H9 (cell line): ENCODE data around the gene CYTH4. TPM values are rescaled to one million over a fixed set of nuclear protein-coding genes. Genes with fewer than 3 reads are reported as not detected.

ENCODE experiments used
- DNase-seq: peaks from one replicate; pipeline ENCODE4 v3.0.0-alpha.2; 2017
- H2AFZ ChIP-seq: one replicate; pipeline ENCODE4 v1.6.1; 2013; ENCODE audit warnings: mild to moderate bottlenecking, low read length, control low read depth, moderate library complexity
- H2AK5ac ChIP-seq: 2 replicates; pipeline ENCODE4 v1.6.1; 2013; ENCODE audit warnings: low read length, control low read depth, mixed read lengths; ENCODE audit not compliant: insufficient read length
- H2BK120ac ChIP-seq: one replicate; pipeline ENCODE4 v1.6.1; 2013; ENCODE audit warnings: low read depth, mild to moderate bottlenecking, low read length, control low read depth, inconsistent platforms; ENCODE audit not compliant: poor library complexity, severe bottlenecking
- H2BK12ac ChIP-seq: 2 replicates; pipeline ENCODE4 v1.6.1; 2013; ENCODE audit warnings: low read length, control low read depth, mixed read lengths, low read depth; ENCODE audit not compliant: insufficient read length
- H2BK15ac ChIP-seq: 2 replicates; pipeline ENCODE4 v1.6.1; 2013; ENCODE audit warnings: low read depth, low read length, control low read depth
- H2BK20ac ChIP-seq: one replicate; pipeline ENCODE4 v1.6.1; 2013; ENCODE audit warnings: low read depth, mild to moderate bottlenecking, low read length, control low read depth, inconsistent platforms; ENCODE audit not compliant: poor library complexity, severe bottlenecking
- H2BK5ac ChIP-seq: 2 replicates; pipeline ENCODE4 v1.6.1; 2013; ENCODE audit warnings: low read length, control low read depth, mixed read lengths; ENCODE audit not compliant: insufficient read length
- H3K14ac ChIP-seq: 2 replicates; pipeline ENCODE4 v1.6.1; 2013; ENCODE audit warnings: low read length, control low read depth; ENCODE audit not compliant: insufficient read depth
- H3K18ac ChIP-seq: 2 replicates; pipeline ENCODE4 v1.6.1; 2013; ENCODE audit warnings: low read depth, mild to moderate bottlenecking, mixed read lengths, low read length, control low read depth; ENCODE audit not compliant: insufficient read length
- H3K23ac ChIP-seq: 2 replicates; pipeline ENCODE4 v1.6.1; 2013; ENCODE audit warnings: low read length, control low read depth, mixed read lengths, low read depth; ENCODE audit not compliant: insufficient read length
- H3K23me2 ChIP-seq: 2 replicates; pipeline ENCODE4 v1.6.1; 2013; ENCODE audit warnings: low read depth, mild to moderate bottlenecking, mixed read lengths, low read length, control low read depth; ENCODE audit not compliant: insufficient read length, poor library complexity, severe bottlenecking
- H3K27ac ChIP-seq: 2 replicates; pipeline ENCODE4 v1.5.1; 2013; ENCODE audit warnings: low read length, control low read depth, mixed read lengths, low read depth; ENCODE audit not compliant: insufficient read length
- H3K27me3 ChIP-seq: 2 replicates; pipeline ENCODE4 v1.6.1; 2013; ENCODE audit warnings: low read length, control low read depth, inconsistent platforms; ENCODE audit not compliant: insufficient read depth
- H3K4ac ChIP-seq: 2 replicates; pipeline ENCODE4 v1.6.1; 2013; ENCODE audit warnings: low read depth, mild to moderate bottlenecking, control low read depth, inconsistent platforms, low read length, moderate library complexity
- H3K4me1 ChIP-seq: 2 replicates; pipeline ENCODE4 v1.6.1; 2013; ENCODE audit warnings: low read length, control low read depth, inconsistent platforms; ENCODE audit not compliant: insufficient read depth
- H3K4me2 ChIP-seq: 2 replicates; pipeline ENCODE4 v1.6.1; 2013; ENCODE audit warnings: low read length, control low read depth, mixed read lengths; ENCODE audit not compliant: insufficient read length, insufficient read depth
- H3K56ac ChIP-seq: 2 replicates; pipeline ENCODE4 v1.6.1; 2013; ENCODE audit warnings: low read depth, mild to moderate bottlenecking, mixed read lengths, low read length, control low read depth; ENCODE audit not compliant: insufficient read length
- H3K79me1 ChIP-seq: 2 replicates; pipeline ENCODE4 v1.6.1; 2013; ENCODE audit warnings: low read depth, mild to moderate bottlenecking, moderate library complexity, low read length, control low read depth, inconsistent platforms; ENCODE audit not compliant: insufficient read depth, poor library complexity, severe bottlenecking
- H3K79me2 ChIP-seq: 2 replicates; pipeline ENCODE4 v1.6.1; 2013; ENCODE audit warnings: low read length, control low read depth, inconsistent platforms; ENCODE audit not compliant: insufficient read depth
- H3K9ac ChIP-seq: 2 replicates; pipeline ENCODE4 v1.6.1; 2013; ENCODE audit warnings: low read length, control low read depth, mixed read lengths; ENCODE audit not compliant: insufficient read length; ENCODE audit errors: extremely low read depth
- H3K9me3 ChIP-seq: one replicate; pipeline ENCODE4 v1.6.1; 2013; ENCODE audit warnings: low read depth, low read length, inconsistent platforms; ENCODE audit not compliant: control insufficient read depth
- H3T11ph ChIP-seq: one replicate; pipeline ENCODE4 v1.6.1; 2013; ENCODE audit warnings: mild to moderate bottlenecking, low read length, control low read depth, inconsistent platforms
- H4K20me1 ChIP-seq: one replicate; pipeline ENCODE4 v1.6.1; 2013; ENCODE audit not compliant: control insufficient read depth, insufficient read length, insufficient read depth
- H4K5ac ChIP-seq: 2 replicates; pipeline ENCODE4 v1.6.1; 2013; ENCODE audit warnings: low read depth, mild to moderate bottlenecking, mixed read lengths, low read length, control low read depth; ENCODE audit not compliant: insufficient read length
- H4K8ac ChIP-seq: replicated peaks from 2 replicates; pipeline ENCODE4 v1.6.1; 2013; ENCODE audit warnings: low read length, control low read depth, mixed read lengths, low read depth; ENCODE audit not compliant: insufficient read length
- H4K91ac ChIP-seq: 2 replicates; pipeline ENCODE4 v1.6.1; 2013; ENCODE audit warnings: low read depth, mild to moderate bottlenecking, moderate library complexity, mixed read lengths, low read length, control low read depth; ENCODE audit not compliant: insufficient read length
- H3K27ac Mint-ChIP-seq, 3 experiments: 2 replicates in 2 of 3; 3 replicates in 1 of 3; pipeline ENCODE4 v1.8.0; 2020 to 2021; ENCODE audit warnings: mixed read lengths in 3 of 3, mild to moderate bottlenecking in 1 of 3, moderate library complexity in 1 of 3
- H3K27me3 Mint-ChIP-seq: 2 replicates; pipeline ENCODE4 v1.8.0; 2021; ENCODE audit warnings: low read depth, mild to moderate bottlenecking, moderate library complexity, mixed read lengths
- H3K36me3 Mint-ChIP-seq, 3 experiments: 2 replicates in 2 of 3; 3 replicates in 1 of 3; pipeline ENCODE4 v1.8.0; 2020 to 2021; ENCODE audit warnings: low read depth in 3 of 3, mixed read lengths in 3 of 3; ENCODE audit not compliant: insufficient read depth in 1 of 3
- H3K4me1 Mint-ChIP-seq, 2 experiments: 2 replicates each; pipeline ENCODE4 v1.8.0; 2020; ENCODE audit warnings: mixed read lengths in 2 of 2
- H3K4me3 Mint-ChIP-seq, 2 experiments: 2 replicates in 1 of 2; 3 replicates in 1 of 2; pipeline ENCODE4 v1.8.0; 2020 to 2021; ENCODE audit warnings: mild to moderate bottlenecking in 2 of 2, mixed read lengths in 2 of 2, moderate library complexity in 1 of 2
- H3K9me3 Mint-ChIP-seq, 2 experiments: 2 replicates in 1 of 2; 3 replicates in 1 of 2; pipeline ENCODE4 v1.8.0; 2020; ENCODE audit warnings: mild to moderate bottlenecking in 2 of 2, mixed read lengths in 2 of 2, moderate library complexity in 1 of 2
- CTCF ChIP-seq: fragments of 200-600 bp; sonication (generic); conservative IDR thresholded peaks from 3 replicates; pipeline ENCODE4 v1.8.0; 2021; ENCODE audit warnings: antibody characterized with exemption, mild to moderate bottlenecking
- whole genome bisulfite sequencing: extraction: QIAGEN DNeasy Blood & Tissue Kit; methylation state at CpG from one replicate; pipeline ENCODE4 v1.1.7; 2013; ENCODE audit warnings: missing lambda C conversion rate, low lambda C conversion rate, mixed read lengths; ENCODE audit not compliant: insufficient read length; ENCODE audit errors: extremely low coverage; 5-methylcytosine and 5-hydroxymethylcytosine counted together
- total RNA-seq: library from RNA; stranded (reverse); gene quantifications from 2 replicates; pipeline ENCODE4 v1.2.1, GENCODE V29; 2021

CYTH4 gene
- total RNA-seq, 1 experiment from 2014 or later: not detected

GRCh38 chr22:37333724-37334460 is 51.6 kb downstream of the CYTH4 start:
- DNase-seq: no peak
- Histone ChIP-seq H3K18ac (no peak overlapping the region), H2BK5ac (no peak overlapping the region), H4K5ac (no peak overlapping the region), H2BK12ac (no peak overlapping the region), H3K79me1 (no peaks in the 10 kb centered on the region), H4K91ac (no peak overlapping the region), H2AK5ac (no peak overlapping the region), H3T11ph (no peak overlapping the region), H3K23ac (no peak overlapping the region), H4K20me1 (no peaks in the 10 kb centered on the region), H3K56ac (no peak overlapping the region), H3K9me3 (no peaks in the 10 kb centered on the region), H2BK20ac (no peak overlapping the region), H2AFZ (no peak overlapping the region), H3K4me1 (no peaks in the 10 kb centered on the region), H2BK15ac (no peak overlapping the region), H3K14ac (no peak overlapping the region), H3K23me2 (peaks cover 10% of the 10 kb centered on the region), H3K4me2 (peak overlapping the region; percentile 69), H3K27ac (no peak overlapping the region), H2BK120ac (no peak overlapping the region), H3K27me3 (peaks cover 3% of the 10 kb centered on the region; the same call in 1 of the 2 replicates), H3K9ac (no peak overlapping the region), H3K79me2 (no peaks in the 10 kb centered on the region), H3K4ac (no peak overlapping the region), H4K8ac (no peak overlapping the region)
- no peak for TF ChIP-seq CTCF
- no peaks in the 10 kb centered on the region; a peak in 1 of 5 replicates for H3K9me3 Mint-ChIP-seq
- H3K4me3 Mint-ChIP-seq: peak overlapping the region; percentile 55 to 79
- no peak overlapping the region for H3K27ac Mint-ChIP-seq
- peaks cover 81% of the 10 kb centered on the region for H3K27me3 Mint-ChIP-seq
- no peaks in the 10 kb centered on the region for H3K36me3 Mint-ChIP-seq
- WGBS: no CpG with 5 or more reads among the region's 11 CpGs
- H3K4me1 Mint-ChIP-seq: peaks cover 24 to 58% of the 10 kb centered on the region in 2 experiments
